ENCODE data around the gene FCRL6.
A peak's percentile ranks its signal among the peaks of the same experiment; 100 is the strongest.

The FCRL6 gene

DNA sequence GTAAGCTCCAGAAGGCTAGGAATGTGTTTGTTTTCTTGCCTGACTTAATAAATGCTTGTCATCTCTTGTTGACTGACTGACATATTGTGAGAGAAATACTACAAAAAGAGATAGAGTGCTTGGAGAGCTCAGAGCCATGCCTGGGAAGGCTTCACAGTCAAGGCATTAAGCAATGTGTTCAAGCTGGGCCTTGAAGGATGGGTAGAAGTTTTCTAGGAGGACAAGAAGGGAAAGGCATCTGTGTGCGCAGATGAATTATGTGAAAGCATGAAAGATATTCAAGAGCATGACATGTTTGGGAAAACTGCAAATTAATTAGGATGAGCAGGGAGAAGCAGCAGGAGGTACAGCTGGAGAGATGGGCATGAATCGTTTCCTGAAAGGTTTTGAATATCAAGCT lies 30.1 kb downstream of the FCRL6 start:
- DNase-seq (ENCODE audit: low spot score) = no peak
- no peak for FAIRE-seq

DNA sequence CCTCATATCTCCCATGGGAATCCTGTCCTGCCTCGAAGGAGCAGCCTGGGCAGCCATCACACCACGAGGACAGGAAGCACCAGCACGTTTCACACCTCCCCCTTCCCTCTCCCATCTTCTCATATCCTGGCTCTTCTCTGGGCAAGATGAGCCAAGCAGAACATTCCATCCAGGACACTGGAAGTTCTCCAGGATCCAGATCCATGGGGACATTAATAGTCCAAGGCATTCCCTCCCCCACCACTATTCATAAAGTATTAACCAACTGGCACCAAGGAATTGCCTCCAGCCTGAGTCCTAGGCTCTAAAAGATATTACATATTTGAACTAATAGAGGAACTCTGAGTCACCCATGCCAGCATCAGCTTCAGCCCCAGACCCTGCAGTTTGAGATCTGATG lies 33.2 kb downstream of the FCRL6 start:
- DNase-seq (ENCODE audit: low spot score) (no peak), FAIRE-seq (no peak)

DNA sequence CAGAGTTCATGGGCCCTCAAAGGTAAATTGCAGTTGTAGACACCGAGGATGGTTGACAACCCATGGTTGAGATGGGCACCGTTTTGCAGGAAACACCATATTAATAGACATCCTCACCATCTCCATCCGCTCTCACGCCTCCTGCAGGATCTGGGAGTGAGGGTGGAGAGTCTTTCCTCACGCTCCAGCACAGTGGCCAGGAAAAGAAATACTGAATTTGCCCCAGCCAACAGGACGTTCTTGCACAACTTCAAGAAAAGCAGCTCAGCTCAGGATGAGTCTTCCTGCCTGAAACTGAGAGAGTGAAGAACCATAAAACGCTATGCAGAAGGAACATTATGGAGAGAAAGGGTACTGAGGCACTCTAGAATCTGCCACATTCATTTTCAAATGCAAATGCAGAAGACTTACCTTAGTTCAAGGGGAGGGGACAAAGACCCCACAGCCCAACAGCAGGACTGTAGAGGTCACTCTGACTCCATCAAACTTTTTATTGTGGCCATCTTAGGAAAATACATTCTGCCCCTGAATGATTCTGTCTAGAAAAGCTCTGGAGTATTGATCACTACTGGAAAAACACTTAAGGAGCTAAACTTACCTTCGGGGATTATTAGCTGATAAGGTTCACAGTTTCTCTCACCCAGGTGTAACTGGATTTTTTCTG lies 33.8 kb downstream of the FCRL6 start:
- DNase-seq (ENCODE audit: low spot score) (no peak), FAIRE-seq (no peak)

DNA sequence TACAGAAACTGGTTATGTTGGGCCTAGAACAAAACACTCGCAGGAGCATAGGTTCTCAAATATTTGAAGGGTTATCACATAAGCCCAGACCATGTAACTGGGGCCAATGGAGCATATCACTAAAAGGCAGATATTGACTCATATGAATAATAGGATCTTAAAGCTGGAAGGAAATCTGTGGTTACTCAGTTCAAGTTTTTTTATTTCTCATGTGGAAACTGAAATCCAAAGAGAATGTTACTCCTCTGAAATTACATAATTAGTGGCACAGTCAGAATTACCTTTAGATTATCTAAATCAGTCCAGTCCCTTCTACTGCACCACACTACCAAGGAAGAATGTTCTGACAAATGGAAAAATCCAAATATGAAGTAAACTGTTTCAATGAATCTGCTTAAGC lies 36.6 kb downstream of the FCRL6 start:
- FAIRE-seq (no peak), DNase-seq (ENCODE audit: low spot score) (no peak)

DNA sequence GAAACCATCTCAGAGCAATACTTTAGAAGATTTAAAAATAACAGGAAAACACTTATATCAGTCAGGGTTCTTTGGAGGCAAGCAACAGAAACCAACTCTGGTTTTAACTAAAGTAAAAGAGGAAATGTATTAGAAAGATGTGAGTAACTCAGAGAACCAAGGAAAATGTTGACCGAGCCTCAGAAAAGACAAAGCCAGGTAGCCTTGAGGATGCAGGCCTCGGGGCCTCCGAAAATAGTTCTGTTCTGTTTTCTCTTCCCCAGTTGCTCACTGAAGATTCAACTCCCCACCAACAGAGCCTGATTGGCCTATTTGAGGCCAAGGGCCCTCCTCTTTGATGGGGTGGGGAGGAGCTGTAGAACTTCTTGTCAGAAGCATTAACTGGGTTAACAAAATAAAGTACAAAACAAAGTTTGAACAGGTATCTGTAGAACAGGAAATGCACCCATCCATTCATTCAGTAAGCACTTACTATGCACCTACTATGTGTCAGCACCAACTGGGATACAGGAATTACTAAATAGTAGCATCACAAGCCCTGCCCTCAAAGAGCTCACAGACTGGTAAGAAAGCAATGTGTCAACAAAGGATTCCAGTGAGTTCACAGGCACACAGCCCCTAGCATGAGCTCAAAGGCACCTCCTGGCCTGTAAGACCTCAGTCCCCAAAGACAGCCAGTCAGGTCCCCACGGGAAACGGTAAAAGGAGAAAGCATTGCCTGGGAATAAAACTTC lies 37.1 kb downstream of the FCRL6 start:
- FAIRE-seq = no peak
- DNase-seq (ENCODE audit: low spot score) = no peak

DNA sequence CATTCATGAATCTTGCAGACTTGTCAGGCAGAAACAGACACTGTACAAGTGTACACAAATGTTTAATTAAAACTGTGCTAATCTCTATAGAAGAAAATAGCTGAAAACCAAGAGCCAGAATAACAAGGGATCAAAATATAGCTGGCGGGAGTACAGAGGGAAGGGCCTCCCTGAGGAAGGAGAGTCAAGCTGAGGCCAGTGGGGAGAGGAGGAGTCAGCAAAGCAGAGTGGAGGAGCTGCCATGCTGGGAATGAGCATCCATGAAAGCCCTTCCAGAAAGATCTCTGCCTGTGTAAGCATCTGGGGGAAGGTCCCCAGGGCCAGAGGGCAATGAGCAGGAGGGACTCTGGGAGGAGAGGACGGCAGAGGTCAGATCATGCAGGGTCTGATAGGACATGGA lies 39.6 kb downstream of the FCRL6 start:
- DNase-seq (ENCODE audit: low spot score) (no peak), FAIRE-seq (no peak)

DNA sequence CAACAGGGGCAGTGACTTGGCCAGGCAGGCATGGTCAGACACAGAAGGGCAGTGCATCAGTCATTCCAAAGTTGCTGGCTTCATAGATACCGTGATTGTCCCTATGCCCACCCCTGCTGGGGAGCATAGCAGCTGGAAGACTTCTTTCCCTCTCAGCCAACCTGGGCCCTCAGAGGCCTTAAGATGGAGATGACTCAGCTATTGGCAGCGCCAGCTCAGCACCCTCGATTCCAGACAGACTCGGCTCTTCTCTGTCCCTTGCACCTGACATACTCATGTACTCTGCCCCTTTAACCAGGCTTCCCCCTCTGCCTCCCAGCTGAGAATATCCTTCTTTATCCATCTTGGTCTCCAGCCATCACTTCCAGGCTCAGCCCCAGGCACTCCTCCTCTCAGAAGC lies 41.3 kb downstream of the FCRL6 start:
- DNase-seq (ENCODE audit: low spot score) (no peak), FAIRE-seq (no peak)

DNA sequence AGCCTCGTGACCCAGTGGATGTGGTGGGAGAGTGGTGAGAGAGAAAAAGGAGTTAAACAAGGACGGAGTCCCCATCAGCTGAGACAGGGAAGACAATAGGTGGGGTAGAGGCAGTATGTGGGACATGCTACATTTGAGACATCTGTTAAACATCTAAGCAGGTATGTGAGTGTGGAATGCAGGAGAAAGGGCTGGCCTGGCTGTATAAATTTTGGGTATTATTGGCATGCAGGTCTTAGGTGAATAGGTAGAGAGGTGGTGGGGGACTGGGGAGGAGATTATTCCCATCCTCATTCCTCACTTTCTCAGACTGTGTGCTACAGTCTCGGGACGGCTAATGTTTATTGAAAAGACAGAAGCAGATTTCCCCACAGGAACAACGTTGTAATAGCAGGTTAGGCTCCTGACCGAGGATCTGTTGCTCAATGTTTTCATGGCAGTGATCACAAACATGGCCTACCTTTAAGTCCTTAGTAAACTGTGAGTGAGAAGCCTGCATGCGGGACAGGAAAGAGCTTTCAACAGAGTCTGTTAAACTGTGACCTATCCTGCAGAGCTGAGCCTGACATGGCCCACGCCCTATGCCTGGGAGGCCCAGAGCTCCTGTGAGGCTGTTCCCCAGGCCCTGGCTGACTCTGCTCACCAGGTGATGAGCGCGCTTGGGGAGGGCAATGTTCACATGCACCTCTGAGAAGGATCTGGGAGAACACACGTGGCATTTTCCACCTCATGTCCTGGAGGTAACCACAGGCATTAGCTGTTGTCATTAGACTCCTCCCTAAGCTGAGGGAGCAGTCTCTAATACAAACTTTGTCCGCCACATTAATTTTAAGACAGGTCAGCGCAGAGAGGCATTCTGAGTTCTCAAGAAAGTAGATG lies 43.8 kb downstream of the FCRL6 start:
- FAIRE-seq (no peak), DNase-seq (ENCODE audit: low spot score) (no peak)

DNA sequence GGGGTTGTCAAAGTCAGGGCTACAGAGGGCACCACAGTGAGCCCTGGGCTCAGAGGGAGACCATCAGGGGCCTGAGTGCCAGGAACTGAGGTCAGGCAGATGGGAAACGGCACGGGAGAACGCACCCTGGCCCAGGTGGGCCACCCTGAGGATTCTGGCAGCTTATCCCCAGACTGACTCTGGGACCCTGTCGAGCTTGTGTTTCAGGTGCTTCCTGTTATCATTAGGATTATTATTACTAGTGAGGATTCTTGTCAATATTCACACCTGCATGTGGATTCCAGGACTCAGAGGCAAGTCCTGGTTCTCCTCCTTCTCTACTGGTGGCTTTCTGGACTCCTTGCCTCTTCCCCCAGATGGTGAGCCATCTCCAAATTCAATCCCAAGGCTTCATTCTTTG lies 45.1 kb downstream of the FCRL6 start:
- FAIRE-seq (no peak), DNase-seq (ENCODE audit: low spot score) (no peak)

DNA sequence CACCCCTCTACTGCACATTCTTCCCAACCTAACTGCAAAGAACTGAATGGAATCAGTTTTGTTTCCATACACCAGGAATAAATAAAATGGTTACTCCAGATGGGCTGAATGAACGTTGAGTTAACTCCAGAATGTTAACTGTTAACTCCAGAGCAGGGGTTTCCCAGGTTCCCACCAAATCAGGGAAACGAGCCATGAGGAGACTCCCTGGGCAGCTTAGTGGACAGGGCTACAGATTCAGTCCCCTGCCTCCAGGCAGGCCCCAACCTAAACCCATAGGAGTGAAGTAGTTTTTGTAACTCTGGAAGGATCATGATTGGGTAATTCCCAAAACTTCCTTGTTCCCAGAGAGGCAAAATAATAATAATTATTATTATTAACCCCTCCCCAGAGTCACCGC lies 46.2 kb downstream of the FCRL6 start:
- DNase-seq (ENCODE audit: low spot score) (no peak), FAIRE-seq (no peak)

DNA sequence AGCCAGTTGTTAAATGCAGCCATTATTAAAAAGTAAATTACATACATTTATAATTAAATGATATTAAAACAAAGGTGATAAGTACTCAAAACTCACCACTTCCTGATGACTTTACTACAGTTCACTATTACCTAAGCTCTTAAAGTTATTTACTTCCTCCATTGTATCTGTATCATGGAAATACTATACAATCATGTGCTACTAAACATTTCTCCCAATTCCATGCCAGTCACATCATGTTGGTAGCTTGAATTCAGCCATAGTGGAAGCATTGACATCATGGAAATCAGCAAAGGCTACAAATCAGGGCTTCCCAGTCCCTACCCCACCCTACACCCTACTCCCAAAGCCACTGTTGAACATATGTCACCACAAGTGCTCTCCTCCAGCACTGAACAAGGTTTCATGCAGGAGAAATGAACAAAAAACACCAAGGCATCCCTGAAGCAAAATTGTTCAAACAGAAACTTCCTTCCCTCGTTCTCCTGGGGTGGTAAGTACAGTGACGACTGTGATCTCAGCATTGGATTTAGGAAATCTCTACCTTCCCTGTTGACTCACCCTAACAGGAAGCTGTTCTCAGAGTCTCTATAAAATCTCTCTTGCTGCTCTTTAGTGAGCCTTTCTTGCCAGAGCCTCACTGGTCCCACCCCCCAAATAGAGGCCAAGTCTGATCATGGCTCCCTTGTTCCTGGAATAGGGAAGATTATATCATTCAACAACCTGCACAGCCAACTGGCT lies 47.6 kb downstream of the FCRL6 start:
- DNase-seq (ENCODE audit: low spot score) (peak; percentile 22), FAIRE-seq (peak; percentile 66)

DNA sequence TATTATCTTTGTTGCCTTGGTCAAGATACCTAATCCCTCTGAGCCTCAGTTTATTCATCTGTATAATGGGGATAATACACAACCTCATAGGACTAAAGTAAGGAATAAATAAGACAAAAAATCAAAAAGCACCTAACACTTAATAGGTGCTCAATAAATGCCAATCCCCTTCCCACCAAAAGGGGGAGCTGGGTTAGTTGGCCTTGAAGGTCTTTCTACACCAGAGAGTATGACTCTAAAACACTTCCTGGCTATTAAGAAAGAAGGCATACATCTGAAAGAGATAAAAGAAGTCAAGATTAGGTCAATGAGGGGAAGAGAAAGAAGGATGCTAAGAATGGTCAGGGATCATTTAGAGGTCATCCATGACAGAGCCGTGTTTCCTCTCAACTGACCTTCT lies 49.2 kb downstream of the FCRL6 start:
- no peak for DNase-seq (ENCODE audit: low spot score)
- peak; percentile 56 for FAIRE-seq

DNA sequence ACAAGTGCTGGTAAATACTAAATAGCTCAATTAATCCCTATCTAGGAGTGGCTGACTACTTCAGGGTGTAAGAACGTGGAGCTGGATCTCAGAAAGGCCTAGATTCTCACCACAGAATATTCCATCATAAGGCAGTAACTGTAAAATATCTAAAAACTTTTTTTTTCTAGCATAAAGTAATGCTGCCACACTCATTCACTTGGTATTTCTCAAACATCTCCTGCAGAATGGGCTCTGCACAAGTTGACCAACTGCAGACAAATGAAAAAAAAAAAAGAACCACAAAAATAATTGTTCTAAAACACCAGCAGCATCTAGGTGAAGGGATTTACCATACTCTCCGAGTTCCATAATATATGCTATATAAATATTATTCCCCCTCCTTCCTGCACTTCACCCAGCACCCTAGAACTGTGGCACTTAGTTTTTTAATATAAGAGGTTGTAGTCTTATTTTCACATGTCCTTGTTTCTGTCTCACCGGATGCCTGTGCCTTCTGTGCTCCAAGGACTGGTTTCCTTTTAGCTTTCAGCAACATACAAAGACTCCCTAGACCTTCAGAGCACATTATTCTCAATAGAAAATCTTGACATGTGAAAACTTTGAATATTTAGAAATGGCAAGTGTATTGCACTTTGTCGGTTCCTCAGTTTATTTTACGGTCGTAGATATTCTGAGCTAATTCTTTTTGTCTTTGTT lies 51.4 kb downstream of the FCRL6 start:
- FAIRE-seq = no peak
- no peak for DNase-seq (ENCODE audit: low spot score)

DNA sequence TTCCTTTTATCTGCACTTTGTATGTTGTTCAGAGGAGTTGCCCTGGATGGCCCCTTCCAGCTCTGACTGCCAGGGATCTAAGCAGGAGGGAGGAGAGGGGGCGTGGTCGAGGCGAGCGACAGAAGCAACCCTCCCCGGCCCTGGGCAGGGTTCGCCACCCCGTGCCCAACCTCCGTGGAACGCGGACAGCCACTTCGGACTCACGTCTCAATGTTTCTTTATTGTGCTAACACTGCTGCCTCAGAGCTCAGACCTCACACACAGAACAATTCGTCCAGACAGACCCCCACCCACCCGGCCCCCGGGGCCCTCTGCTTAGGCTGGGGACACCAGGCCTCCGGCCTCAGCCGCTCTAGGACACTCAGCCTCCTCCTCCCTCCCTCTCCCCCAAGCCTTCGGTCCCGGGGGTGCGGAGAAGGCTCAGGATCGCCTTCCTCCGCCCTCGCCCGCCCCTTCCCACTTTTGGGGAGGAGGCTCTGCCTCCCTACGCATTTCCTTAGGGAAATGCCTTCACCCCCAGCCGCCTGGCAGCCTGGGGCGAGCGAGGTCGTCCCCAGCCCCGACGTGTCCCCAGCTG lies 52.0 kb downstream of the FCRL6 start:
- no peak for FAIRE-seq
- peak; percentile 74 for DNase-seq (ENCODE audit: low spot score)

DNA sequence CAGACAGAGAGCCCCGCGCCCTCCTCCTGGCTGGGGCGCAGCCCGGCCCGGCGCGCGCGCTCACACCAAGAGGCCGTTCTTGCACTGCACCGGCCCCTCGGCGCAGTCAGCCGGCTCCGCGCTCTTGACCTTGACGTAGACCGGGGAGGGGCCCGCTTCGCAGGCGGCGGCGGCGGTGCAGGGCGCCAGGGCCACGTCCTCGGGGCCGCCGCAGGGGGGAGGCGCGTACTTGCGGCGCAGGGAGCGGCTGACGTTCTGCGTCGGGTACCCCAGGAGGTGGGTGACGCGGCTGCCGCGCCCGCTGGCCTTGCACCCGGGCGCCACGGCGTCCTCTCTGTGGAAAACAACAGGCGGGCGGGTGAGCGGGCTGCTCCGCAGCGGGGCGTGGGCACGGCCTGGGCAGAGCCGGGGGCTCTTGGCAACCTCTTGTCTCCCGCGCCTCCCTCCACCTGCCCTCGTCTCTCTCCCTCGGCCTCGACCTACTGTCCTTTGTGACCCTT lies 52.6 kb downstream of the FCRL6 start:
- FAIRE-seq (peak; percentile 63), DNase-seq (ENCODE audit: low spot score) (peak; percentile 89)

DNA sequence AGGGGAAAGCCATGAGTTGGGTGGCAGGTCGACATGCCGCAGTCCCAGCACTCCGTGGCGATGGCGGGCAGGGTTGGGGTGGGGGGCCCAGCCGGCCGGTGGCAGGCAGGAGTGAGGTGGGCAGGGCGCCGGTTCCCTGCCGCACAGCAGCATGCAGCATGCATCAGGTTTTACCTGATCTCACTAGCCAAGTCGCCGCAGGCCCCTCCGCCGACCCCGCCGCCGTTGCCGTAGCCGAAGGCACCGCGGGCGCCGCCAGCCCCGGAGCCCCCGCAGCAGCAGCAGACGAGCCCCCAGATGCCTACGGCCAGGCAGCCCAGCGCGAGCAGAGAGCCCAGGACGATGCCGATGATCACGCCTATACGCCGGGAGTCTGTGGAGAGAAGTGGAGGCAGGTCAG lies 53.5 kb downstream of the FCRL6 start:
- DNase-seq (ENCODE audit: low spot score) (no peak), FAIRE-seq (no peak)

DNA sequence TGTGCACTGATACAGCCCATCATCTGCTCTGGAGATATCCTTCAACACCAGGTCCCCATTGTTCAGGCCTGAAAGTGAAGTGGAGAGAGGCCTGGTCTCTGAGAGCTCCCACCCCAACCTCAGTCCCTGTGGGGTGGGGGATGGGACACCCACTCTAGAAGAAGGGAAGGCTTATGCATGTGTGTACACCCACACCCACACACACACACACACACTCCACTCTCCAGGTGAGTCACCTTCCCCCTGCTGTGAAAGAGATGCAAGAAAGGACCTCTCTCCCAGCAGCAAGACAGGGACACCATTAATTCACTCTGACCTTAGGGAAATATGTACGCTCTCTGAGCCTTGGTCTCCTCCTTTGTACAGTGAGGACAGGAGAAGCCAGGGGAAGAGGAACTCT lies 54.4 kb downstream of the FCRL6 start:
- no peak for FAIRE-seq

DNA sequence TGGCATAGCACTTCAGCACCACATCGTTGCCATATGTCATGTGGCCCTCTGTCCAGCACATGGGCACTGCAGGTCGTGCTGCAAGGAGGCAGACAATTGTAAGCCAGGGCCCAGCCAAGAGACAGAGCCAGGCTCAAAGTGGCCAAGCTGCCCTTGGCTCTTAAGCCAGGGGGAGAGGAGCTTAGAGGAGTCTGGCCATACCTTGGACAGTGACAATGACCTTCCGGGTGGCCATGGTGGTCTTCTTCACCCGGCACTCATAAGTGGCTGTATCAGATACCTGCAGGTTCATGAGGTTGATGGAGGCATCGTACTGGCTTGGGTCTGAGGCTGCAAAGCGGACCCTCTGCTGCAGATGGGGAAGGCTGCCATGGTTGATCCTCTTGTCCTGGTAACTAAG lies 55.7 kb downstream of the FCRL6 start:
- no peak for FAIRE-seq

More for the DNA sequence above, 54.4 kb downstream of the FCRL6 start:
- no peak for DNase-seq (ENCODE audit: low spot score)

DNA sequence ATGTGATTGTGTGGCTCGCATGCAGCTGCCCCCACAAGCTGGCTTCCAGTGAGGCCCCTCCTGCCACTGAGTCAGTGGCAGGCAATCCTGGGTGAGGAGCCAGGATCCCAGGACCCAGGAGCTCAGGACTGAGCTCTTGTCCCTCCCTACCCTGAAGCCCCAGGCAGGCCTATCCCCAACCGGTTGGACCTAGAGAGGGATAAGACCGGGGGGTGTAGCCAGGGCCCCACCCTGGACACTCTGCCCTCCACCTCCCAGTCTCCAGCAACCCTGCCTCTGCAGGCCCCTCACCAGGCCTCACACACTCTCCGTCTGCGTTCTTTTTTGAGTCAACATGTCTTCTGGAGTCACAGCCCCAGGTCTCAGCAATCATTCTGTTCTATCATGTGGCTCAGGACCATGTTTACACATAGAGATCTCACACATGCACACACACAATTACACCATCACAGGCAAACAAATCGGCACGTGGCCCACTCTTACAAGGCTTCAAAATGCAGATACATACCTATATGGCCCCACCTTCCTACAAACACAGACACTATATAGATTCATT lies 57.7 kb downstream of the FCRL6 start:
- FAIRE-seq = no peak

More for the DNA sequence above, 55.7 kb downstream of the FCRL6 start:
- DNase-seq (ENCODE audit: low spot score) = no peak

DNA sequence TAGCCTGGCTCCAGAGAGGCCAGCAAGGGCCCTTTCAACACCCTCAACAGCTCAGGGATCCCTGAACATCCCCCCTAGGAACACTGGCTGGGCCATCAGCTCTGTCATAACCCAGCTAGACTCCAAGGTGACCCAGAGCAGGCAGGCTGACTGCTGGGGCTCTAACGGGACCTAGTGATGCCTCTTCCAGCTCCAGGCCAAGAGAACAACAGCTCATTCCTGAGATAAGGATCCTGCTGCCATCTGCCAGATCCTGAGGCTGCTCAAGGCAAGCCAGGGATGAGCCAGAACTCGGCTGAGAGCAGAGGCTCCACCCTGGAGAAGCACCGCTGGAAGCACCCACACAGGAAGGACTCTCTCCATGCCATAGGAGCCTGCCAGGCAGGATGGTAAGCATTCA lies 58.3 kb downstream of the FCRL6 start:
- DNase-seq (ENCODE audit: low spot score) = no peak
- FAIRE-seq = no peak

More for the DNA sequence above, 57.7 kb downstream of the FCRL6 start:
- no peak for DNase-seq (ENCODE audit: low spot score)
